IMR-90 (cell line): ENCODE data around the gene TCF12. TPM values are rescaled to one million over a fixed set of nuclear protein-coding genes. Genes with fewer than 3 reads are reported as not detected.

Experiments
- ATAC-seq: fragments of 200-7000 bp; cut with Tn5 transposase; 2 replicates; pipeline ENCODE4 v1.9.1; 2020; ENCODE audit warnings: low read depth, mild to moderate bottlenecking, moderate library complexity
- BruUV-seq: library from RNA; stranded (reverse); fragments of 400-500 nt; replicated peaks from 2 replicates; lab custom pipeline; 2021; lab: Mats Ljungman, UMichigan
- CTCF ChIA-PET: fragments of 300-600 bp; formaldehyde crosslinking; extraction: SDS; loops from one replicate; lab custom pipeline; 2021; ENCODE audit warnings: antibody characterized with exemption; lab: Yijun Ruan, JAX
- POLR2A ChIA-PET: fragments of 300-600 bp; sonication (Branson Sonifier 250); formaldehyde crosslinking; loops from one replicate; lab custom pipeline; 2022; ENCODE audit warnings: antibody characterized with exemption; ENCODE audit not compliant: unreplicated experiment; lab: Charles Lee
- DNase-seq: peaks from one replicate; pipeline ENCODE4 v3.0.0; 2013
- H2AFZ ChIP-seq: replicated peaks from 2 replicates; pipeline ENCODE3; 2013; ENCODE audit warnings: low read length, mild to moderate bottlenecking; ENCODE audit not compliant: poor library complexity
- H2AK5ac ChIP-seq: 2 replicates; pipeline ENCODE4 v1.6.1; 2013; ENCODE audit warnings: low read depth, low read length, inconsistent platforms
- H2AK9ac ChIP-seq: replicated peaks from 2 replicates; pipeline ENCODE3; 2013; ENCODE audit warnings: mild to moderate bottlenecking, low read depth, low read length, moderate library complexity; ENCODE audit not compliant: poor library complexity
- H2BK120ac ChIP-seq: 2 replicates; pipeline ENCODE4 v1.6.1; 2013; ENCODE audit warnings: low read depth, low read length, inconsistent platforms
- H2BK15ac ChIP-seq: 3 replicates; pipeline ENCODE4 v1.6.1; 2013; ENCODE audit warnings: low read depth, low read length, inconsistent platforms
- H2BK20ac ChIP-seq: 2 replicates; pipeline ENCODE4 v1.6.1; 2013; ENCODE audit warnings: low read depth, mild to moderate bottlenecking, inconsistent platforms, low read length, moderate library complexity
- H2BK5ac ChIP-seq: 2 replicates; pipeline ENCODE4 v1.6.1; 2013; ENCODE audit warnings: mild to moderate bottlenecking, low read depth, low read length, inconsistent platforms; ENCODE audit not compliant: poor library complexity, severe bottlenecking
- H3K14ac ChIP-seq: replicated peaks from 2 replicates; pipeline ENCODE4 v1.6.1; 2013; ENCODE audit warnings: low read depth, low read length, inconsistent platforms
- H3K18ac ChIP-seq: 2 replicates; pipeline ENCODE4 v1.6.1; 2013; ENCODE audit warnings: low read depth, low read length, control low read depth
- H3K23ac ChIP-seq: 2 replicates; pipeline ENCODE4 v1.6.1; 2013; ENCODE audit warnings: low read depth, low read length, inconsistent platforms
- H3K27ac ChIP-seq: 2 replicates; pipeline ENCODE4 v1.5.1; 2013; ENCODE audit warnings: mild to moderate bottlenecking, control low read depth, low read length; ENCODE audit not compliant: insufficient read depth
- H3K27me3 ChIP-seq: 2 replicates; pipeline ENCODE4 v1.6.1; 2013; ENCODE audit warnings: low read length; ENCODE audit not compliant: control insufficient read depth, insufficient read depth
- H3K36me3 ChIP-seq: 2 replicates; pipeline ENCODE4 v1.6.1; 2013; ENCODE audit warnings: low read length, mixed read lengths; ENCODE audit not compliant: control insufficient read depth, insufficient read depth
- H3K4ac ChIP-seq: 2 replicates; pipeline ENCODE4 v1.6.1; 2013; ENCODE audit warnings: low read depth, low read length, inconsistent platforms
- H3K4me1 ChIP-seq: 2 replicates; pipeline ENCODE4 v1.6.1; 2013; ENCODE audit warnings: low read length, mixed read lengths; ENCODE audit not compliant: control insufficient read depth, insufficient read depth
- H3K4me2 ChIP-seq: 2 replicates; pipeline ENCODE4 v1.6.1; 2013; ENCODE audit warnings: low read depth, mild to moderate bottlenecking, control low read depth, low read length, moderate library complexity
- H3K4me3 ChIP-seq: 2 replicates; pipeline ENCODE4 v1.5.1; 2013; ENCODE audit warnings: low read depth, mild to moderate bottlenecking, control low read depth, low read length, moderate library complexity; ENCODE audit not compliant: insufficient read depth
- H3K56ac ChIP-seq: 2 replicates; pipeline ENCODE4 v1.6.1; 2013; ENCODE audit warnings: low read length, inconsistent platforms; ENCODE audit not compliant: insufficient read depth; ENCODE audit errors: extremely low read depth
- H3K79me1 ChIP-seq, 2 experiments: 2 replicates each; pipeline ENCODE4 v1.6.1; 2013; ENCODE audit warnings: low read length in 2 of 2, inconsistent platforms in 1 of 2, low read depth in 1 of 2
- H3K9ac ChIP-seq: 2 replicates; pipeline ENCODE4 v1.6.1; 2013; ENCODE audit warnings: low read depth, low read length, control low read depth
- H3K9me1 ChIP-seq: 2 replicates; pipeline ENCODE4 v1.6.1; 2013; ENCODE audit warnings: low read length, inconsistent platforms; ENCODE audit not compliant: insufficient read depth
- H3K9me3 ChIP-seq: 2 replicates; pipeline ENCODE4 v1.6.1; 2013; ENCODE audit warnings: low read length; ENCODE audit not compliant: control insufficient read depth, insufficient read depth
- H4K20me1 ChIP-seq: 2 replicates; pipeline ENCODE4 v1.6.1; 2013; ENCODE audit warnings: low read length, inconsistent platforms; ENCODE audit not compliant: insufficient read depth
- H4K5ac ChIP-seq: 2 replicates; pipeline ENCODE4 v1.6.1; 2013; ENCODE audit warnings: mild to moderate bottlenecking, low read depth, low read length, control low read depth
- H4K8ac ChIP-seq, 2 experiments: 2 replicates each; pipeline ENCODE4 v1.6.1; 2013; ENCODE audit warnings: low read depth in 2 of 2, low read length in 2 of 2, control low read depth in 1 of 2, inconsistent platforms in 1 of 2
- H4K91ac ChIP-seq: 2 replicates; pipeline ENCODE4 v1.6.1; 2013; ENCODE audit warnings: low read depth, low read length, inconsistent platforms; ENCODE audit not compliant: insufficient read depth
- BHLHE40 ChIP-seq: fragments of 150-350 bp; IDR thresholded peaks from 2 replicates; pipeline ENCODE4 v1.6.1; 2016; ENCODE audit warnings: mild to moderate bottlenecking, low read depth, low read length
- CEBPB ChIP-seq: IDR thresholded peaks from 2 replicates; pipeline ENCODE4 v1.6.1; 2012; ENCODE audit warnings: low read depth, low read length, improper control_type of control experiment
- CHD1 ChIP-seq: IDR thresholded peaks from 2 replicates; pipeline ENCODE4 v1.6.1; 2012; ENCODE audit warnings: low read depth, low read length, improper control_type of control experiment
- CTCF ChIP-seq: conservative IDR thresholded peaks from 2 replicates; pipeline ENCODE4 v1.5.1; 2012; ENCODE audit warnings: mild to moderate bottlenecking, low read depth, low read length, improper control_type of control experiment
- FOS ChIP-seq: fragments of 150-350 bp; IDR thresholded peaks from 2 replicates; pipeline ENCODE4 v1.6.1; 2016; ENCODE audit warnings: low read depth, low read length
- MAFK ChIP-seq: IDR thresholded peaks from 2 replicates; pipeline ENCODE4 v1.6.1; 2012; ENCODE audit warnings: low read depth, low read length, improper control_type of control experiment
- MAZ ChIP-seq: IDR thresholded peaks from 2 replicates; pipeline ENCODE4 v1.6.1; 2012; ENCODE audit warnings: low read depth, mild to moderate bottlenecking, low read length, improper control_type of control experiment, moderate library complexity, borderline replicate concordance
- NFE2L2 ChIP-seq: fragments of 150-350 bp; IDR thresholded peaks from 2 replicates; pipeline ENCODE4 v1.6.1; 2016; ENCODE audit warnings: low read depth, mild to moderate bottlenecking, low read length
- RFX5 ChIP-seq: IDR thresholded peaks from 2 replicates; pipeline ENCODE4 v1.8.0; 2012; ENCODE audit warnings: low read depth, mild to moderate bottlenecking, low read length, moderate library complexity
- SMC3 ChIP-seq: fragments of 150-350 bp; IDR thresholded peaks from 2 replicates; pipeline ENCODE4 v1.6.1; 2016; ENCODE audit warnings: low read depth, mild to moderate bottlenecking, antibody characterized with exemption, low read length, moderate library complexity
- dilution Hi-C: fragments of 300-500 bp; cut with HindIII; formaldehyde crosslinking; loops from one replicate; pipeline ENCODE4 v1.14.3; 2018; ENCODE audit warnings: low sequenced_read_pairs; ENCODE audit not compliant: unreplicated experiment
- in situ Hi-C: fragments of 300-500 bp; cut with MboI; formaldehyde crosslinking; loops from 3 replicates; pipeline ENCODE4 v1.14.3; 2019; ENCODE audit warnings: low sequenced_read_pairs, inconsistent platforms, mixed read lengths
- intact Hi-C: fragments of 100-400 bp; cut with micrococcal nuclease; formaldehyde crosslinking; loops from 2 replicates; pipeline ENCODE4 v1.10.0; 2022
- polyA plus RNA-seq, 3 experiments: library from polyadenylated mRNA; depleted of rRNA; stranded (reverse); fragments of >200 nt; gene quantifications; 2 replicates each; pipeline ENCODE4 v1.2.3, GENCODE V29; 2012; ENCODE audit warnings: low replicate concordance in 1 of 3
- total RNA-seq: library from RNA; depleted of rRNA; stranded (reverse); fragments of >200 nt; gene quantifications from 2 replicates; pipeline ENCODE4 v1.2.3, GENCODE V29; 2012

The TCF12 gene
- total and polyA plus RNA-seq, 2 of the 4 experiments (the other 2 are of a cell fraction), result 79.4 to 160 TPM

DNA sequence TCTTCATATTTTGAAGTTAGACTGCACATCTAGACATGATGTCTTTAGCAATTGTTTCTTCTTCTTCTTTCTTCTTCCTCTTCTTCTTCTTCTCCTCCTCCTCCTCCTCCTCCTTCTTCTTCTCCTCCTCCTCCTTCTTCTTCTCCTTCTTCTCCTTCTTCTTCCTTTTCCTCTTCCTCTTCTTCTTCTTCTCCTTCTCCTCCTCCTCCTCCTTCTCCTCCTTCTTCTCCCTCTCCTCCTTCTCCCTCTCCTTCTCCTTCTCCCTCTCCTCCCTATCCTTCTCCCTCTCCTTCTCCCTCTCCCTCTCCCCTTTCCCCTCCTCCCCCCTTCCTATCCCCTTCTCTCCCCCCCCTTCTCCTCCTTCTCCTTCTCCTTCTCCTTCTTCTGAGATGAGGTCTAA, 21.9 kb downstream of the TCF12 start:
- Histone ChIP-seq H3K9ac (no peak overlapping the region), H3K23ac (no peak overlapping the region), H3K4me3 (no peak overlapping the region), H4K8ac (no peak overlapping the region), H4K5ac (no peak overlapping the region), H2AFZ (no peak overlapping the region), H3K36me3 (no peaks in the 10 kb centered on the region; the same call in 1 of the 2 replicates), H3K79me1 (peaks cover 18 to 50% of the 10 kb centered on the region in 2 experiments), H3K27me3 (no peaks in the 10 kb centered on the region), H2AK9ac (no peak overlapping the region), H2BK5ac (no peak overlapping the region), H3K27ac (no peak overlapping the region), H2AK5ac (no peak overlapping the region), H3K4me1 (peaks cover 14% of the 10 kb centered on the region), H3K9me3 (no peaks in the 10 kb centered on the region), H4K91ac (no peak overlapping the region), H3K4me2 (no peak overlapping the region), H4K20me1 (peaks cover 48% of the 10 kb centered on the region), H3K9me1 (peaks cover 4% of the 10 kb centered on the region; the same call in 1 of the 2 replicates), H3K4ac (no peak overlapping the region), H2BK120ac (no peak overlapping the region), H3K14ac (no peak overlapping the region), H3K56ac (no peak overlapping the region), H3K18ac (no peak overlapping the region), H2BK15ac (no peak overlapping the region), H2BK20ac (no peak overlapping the region)
- ChIA-PET POLR2A (no interaction called here), CTCF (interaction anchor here (1.2 kb wide), 1 partner anchor 125 kb away, joined by 6 read pairs; no protein-coding TSS in a partner anchor)
- dilution Hi-C loops (no loop called here), in situ Hi-C loops (no loop called here), intact Hi-C loops (no loop called here)
- DNase-seq (no peak), ATAC-seq (no peak)
- BruUV-seq, result no TSS peak
- TF ChIP-seq MAFK, result no peak
- TF ChIP-seq SMC3, result no peak
- no peak for TF ChIP-seq RFX5
- TF ChIP-seq CEBPB, result no peak
- no peak for TF ChIP-seq CHD1
- TF ChIP-seq NFE2L2, result no peak
- TF ChIP-seq BHLHE40, result no peak
- TF ChIP-seq MAZ, result no peak
- TF ChIP-seq FOS, result no peak
- TF ChIP-seq CTCF, result no peak
